GM18951 (cell line): ENCODE measurements around the gene TTC17.

Source experiments
- POLR2A ChIP-seq: IDR thresholded peaks from 4 replicates; pipeline ENCODE4 v1.6.1; 2011; ENCODE audit warnings: mild to moderate bottlenecking; ENCODE audit not compliant: insufficient read length, insufficient read depth; ENCODE audit errors: extremely low read depth
- in situ Hi-C: fragments of 300-500 bp; cut with MboI; formaldehyde crosslinking; loops from one replicate; pipeline ENCODE4 v1.12.0; 2022; ENCODE audit warnings: low sequenced_read_pairs, mixed read lengths, inconsistent platforms; ENCODE audit not compliant: unreplicated experiment

The TTC17 gene

GRCh38 chr11:43505171-43505570, 146.5 kb downstream of the TTC17 start:
- in situ Hi-C loops: no loop called here
- TF ChIP-seq POLR2A: no peak

- TF ChIP-seq POLR2A: no peak
- in situ Hi-C loops: no loop called here
Observed at GRCh38 chr11:43507171-43507570, 148.5 kb downstream of the TTC17 start.

- in situ Hi-C loops: no loop called here
- TF ChIP-seq POLR2A: no peak
Observed at GRCh38 chr11:43508511-43508918, 149.8 kb downstream of the TTC17 start.

GRCh38 chr11:43511959-43512358, 153.2 kb downstream of the TTC17 start:
- in situ Hi-C loops: no loop called here

GRCh38 chr11:43515090-43515489, 156.4 kb downstream of the TTC17 start:
- TF ChIP-seq POLR2A: no peak
- in situ Hi-C loops: no loop called here

More at GRCh38 chr11:43511959-43512358, 153.2 kb downstream of the TTC17 start:
- no peak for TF ChIP-seq POLR2A

GRCh38 chr11:43516316-43516850, 157.7 kb downstream of the TTC17 start:
- TF ChIP-seq POLR2A: no peak
- in situ Hi-C loops: no loop called here

GRCh38 chr11:43517518-43517917, 158.8 kb downstream of the TTC17 start:
- no peak for TF ChIP-seq POLR2A
- in situ Hi-C loops: no loop called here

GRCh38 chr11:43518408-43519160, 159.9 kb downstream of the TTC17 start:
- in situ Hi-C loops: no loop called here
- no peak for TF ChIP-seq POLR2A

GRCh38 chr11:43521471-43521870, 162.8 kb downstream of the TTC17 start:
- no peak for TF ChIP-seq POLR2A
- in situ Hi-C loops: no loop called here

GRCh38 chr11:43523632-43524031, 164.9 kb downstream of the TTC17 start:
- in situ Hi-C loops: no loop called here
- TF ChIP-seq POLR2A: no peak

GRCh38 chr11:43532041-43532440, 173.3 kb downstream of the TTC17 start:
- no peak for TF ChIP-seq POLR2A
- in situ Hi-C loops: no loop called here

GRCh38 chr11:43537833-43538615, 179.3 kb downstream of the TTC17 start:
- TF ChIP-seq POLR2A: no peak
- in situ Hi-C loops: no loop called here

GRCh38 chr11:43541993-43542392, 183.3 kb downstream of the TTC17 start:
- no peak for TF ChIP-seq POLR2A
- in situ Hi-C loops: no loop called here
